HepG2 (cell line): Measurements from ENCODE around the gene RFX2. TPM values are rescaled to one million over a fixed set of nuclear protein-coding genes. Genes with fewer than 3 reads are reported as not detected.

Source experiments
- ATAC-seq: fragments of 200-7000 bp; cut with Tn5 transposase; 3 replicates; pipeline ENCODE4 v1.9.1; 2020; ENCODE audit warnings: mild to moderate bottlenecking, moderate library complexity
- BruUV-seq: library from RNA; stranded (reverse); fragments of 400-500 nt; replicated peaks from 2 replicates; lab custom pipeline; 2021; lab: Mats Ljungman, UMichigan
- CTCF ChIA-PET: fragments of 300-600 bp; formaldehyde crosslinking; extraction: SDS; loops from one replicate; lab custom pipeline; 2021; ENCODE audit warnings: low total read pairs, inconsistent platforms, low intra/inter-chr PET ratio; lab: Yijun Ruan, JAX
- POLR2A ChIA-PET: fragments of 350-600 bp; sonication (Branson Sonifier 250); formaldehyde crosslinking; loops from one replicate; lab custom pipeline; 2020; ENCODE audit warnings: antibody characterized with exemption, inconsistent platforms; lab: Yijun Ruan, JAX
- DNase-seq: peaks from one replicate; pipeline ENCODE4 v3.0.0-alpha.2; 2015; ENCODE audit warnings: low spot score
- FAIRE-seq: peaks from 3 replicates; lab custom pipeline; 2011; peaks lifted over from hg19 to GRCh38; lab: Jason Lieb, UNC
- H2AFZ ChIP-seq: one replicate; pipeline ENCODE4 v1.6.1; 2011; ENCODE audit warnings: low read length, inconsistent platforms
- H3K27ac ChIP-seq: fragments of 300-600 bp; 3 replicates; pipeline ENCODE4 v1.8.0; 2011; ENCODE audit warnings: mixed run types, mild to moderate bottlenecking, mixed read lengths, low read length, inconsistent platforms; ENCODE audit not compliant: insufficient read depth; ENCODE audit errors: extremely low read length
- H3K27me3 ChIP-seq, 2 experiments: fragments of 200-600 bp in 1 of 2; 2 replicates in 1 of 2; 3 replicates in 1 of 2; pipeline versions ENCODE4 v1.6.0 to v1.8.0; 2011; ENCODE audit warnings: low read length in 2 of 2, mild to moderate bottlenecking in 2 of 2, moderate library complexity in 2 of 2, inconsistent platforms in 1 of 2; ENCODE audit not compliant: insufficient read depth in 2 of 2, control insufficient read depth in 1 of 2
- H3K36me3 ChIP-seq, 2 experiments: fragments of 200-600 bp in 1 of 2; replicated peaks in 1 of 2; 2 replicates in 1 of 2; 3 replicates in 1 of 2; pipeline versions ENCODE4 v1.5.1 to v1.8.0; 2011; ENCODE audit warnings: low read length in 2 of 2, inconsistent platforms in 1 of 2; ENCODE audit not compliant: insufficient read depth in 2 of 2, control insufficient read depth in 1 of 2
- H3K4me1 ChIP-seq: 2 replicates; pipeline ENCODE4 v1.5.1; 2012; ENCODE audit warnings: low read length, inconsistent platforms; ENCODE audit not compliant: insufficient read depth
- H3K4me2 ChIP-seq: 2 replicates; pipeline ENCODE4 v1.6.0; 2011; ENCODE audit warnings: low read depth, low read length, inconsistent platforms
- H3K4me3 ChIP-seq, 3 experiments: fragments of 200-600 bp in 1 of 3; sonication (generic), shearing (Covaris generic) in 1 of 3; replicated peaks in 1 of 3; 2 replicates each; pipeline ENCODE4 v1.5.1; 2011 to 2016; ENCODE audit warnings: low read length in 3 of 3, inconsistent platforms in 2 of 3, low read depth in 2 of 3, mild to moderate bottlenecking in 2 of 3, control low read depth in 1 of 3, mixed read lengths in 1 of 3; ENCODE audit not compliant: insufficient read depth in 1 of 3
- H3K79me2 ChIP-seq: one replicate; pipeline ENCODE4 v1.6.1; 2011; ENCODE audit warnings: low read length, inconsistent platforms; ENCODE audit not compliant: insufficient read depth
- H3K9ac ChIP-seq: 2 replicates; pipeline ENCODE4 v1.6.0; 2011; ENCODE audit warnings: mild to moderate bottlenecking, low read depth, low read length, inconsistent platforms; ENCODE audit not compliant: insufficient read depth
- H3K9me3 ChIP-seq: 2 replicates; pipeline ENCODE4 v1.5.1; 2012; ENCODE audit warnings: mild to moderate bottlenecking, low read length
- H4K20me1 ChIP-seq: 2 replicates; pipeline ENCODE4 v1.6.0; 2011; ENCODE audit warnings: inconsistent platforms, mild to moderate bottlenecking, low read length, moderate library complexity; ENCODE audit not compliant: insufficient read depth
- CEBPB ChIP-seq: IDR thresholded peaks from 2 replicates; pipeline ENCODE4 v1.6.1; 2011; ENCODE audit warnings: low read depth, low read length, improper control_type of control experiment, borderline replicate concordance
- E2F5 ChIP-seq: sonication (generic); formaldehyde crosslinking; conservative IDR thresholded peaks from 2 replicates; pipeline ENCODE4 v1.4.0; 2020; ENCODE audit warnings: missing genetic modification reagents
- MED13 ChIP-seq: sonication (generic); formaldehyde crosslinking; IDR thresholded peaks from 2 replicates; pipeline ENCODE4 v1.5.0; 2020; ENCODE audit warnings: missing genetic modification reagents
- NR1H2 ChIP-seq: sonication (generic); formaldehyde crosslinking; IDR thresholded peaks from 2 replicates; pipeline ENCODE4 v1.8.1; 2022; ENCODE audit warnings: low read depth, missing genetic modification reagents, borderline replicate concordance
- SPEN ChIP-seq: sonication (generic); formaldehyde crosslinking; IDR thresholded peaks from 2 replicates; pipeline ENCODE4 v1.5.1; 2020; ENCODE audit warnings: low read depth, mild to moderate bottlenecking, missing genetic modification reagents
- ZNF512B ChIP-seq: sonication (generic); formaldehyde crosslinking; IDR thresholded peaks from 2 replicates; pipeline ENCODE4 v1.5.1; 2020; ENCODE audit warnings: missing genetic modification reagents, mild to moderate bottlenecking, borderline replicate concordance
- ZNF564 ChIP-seq: sonication (generic); formaldehyde crosslinking; IDR thresholded peaks from 2 replicates; pipeline ENCODE4 v1.8.1; 2023; ENCODE audit warnings: mild to moderate bottlenecking, missing genetic modification reagents
- ZNF784 ChIP-seq: sonication (generic); formaldehyde crosslinking; IDR thresholded peaks from 2 replicates; pipeline ENCODE4 v1.5.1; 2020; ENCODE audit warnings: missing genetic modification reagents, mild to moderate bottlenecking, borderline replicate concordance
- WGBS: methylation state at CpG from one replicate; pipeline ENCODE4 v1.1.6; 2017; ENCODE audit warnings: low lambda C conversion rate; 5-methylcytosine and 5-hydroxymethylcytosine counted together
- in situ Hi-C: cut with HindIII; loops from 2 replicates; pipeline ENCODE4 v1.10.0; 2017; ENCODE audit warnings: low pct_unique_long_range_greater_than_20kb; ENCODE audit not compliant: extremely low pct_ligation_motif_present
- intact Hi-C: fragments of 100-400 bp; cut with micrococcal nuclease; formaldehyde crosslinking; loops from one replicate; pipeline ENCODE4 v1.10.0; 2022; ENCODE audit not compliant: unreplicated experiment
- polyA plus RNA-seq, 8 experiments: library from polyadenylated mRNA; depleted of rRNA in 3 of 8; stranded (reverse) in 7 of 8; unstranded in 1 of 8; fragments of >200 nt; fragmentation: Illumina TruSeq in 4 of 8; extraction: Trizol in 4 of 8; gene quantifications; 2 replicates each; pipeline versions ENCODE4 v1.2.1 to v1.2.3, GENCODE V29; 2011 to 2016; ENCODE audit warnings: low read depth in 4 of 8, missing spikeins in 1 of 8, mixed read lengths in 1 of 8; ENCODE audit not compliant: insufficient read depth in 1 of 8
- total RNA-seq, 5 experiments: library from RNA; depleted of rRNA; stranded (reverse); fragments of >200 nt; fragmentation: Illumina TruSeq; extraction: Trizol; gene quantifications; 2 replicates each; pipeline ENCODE4 v1.2.3, GENCODE V29; 2016; ENCODE audit warnings: low read depth in 1 of 5
- TF ChIP-seq, protein P1 (sequence below), 2 experiments: sonication (generic) in 1 of 2; formaldehyde crosslinking in 1 of 2; IDR thresholded peaks; 2 replicates each; pipeline versions ENCODE4 v1.6.1 to v1.9.0; 2014 to 2022; ENCODE audit warnings: antibody characterized with exemption in 1 of 2, borderline replicate concordance in 1 of 2, inconsistent platforms in 1 of 2, low read depth in 1 of 2, missing genetic modification reagents in 1 of 2

RFX2 gene
- total and polyA plus RNA-seq, 2 of the 13 experiments (the other 11 are each of a cell fraction or from before 2014, with no cell fraction given), result 2.8 to 3.3 TPM

DNA sequence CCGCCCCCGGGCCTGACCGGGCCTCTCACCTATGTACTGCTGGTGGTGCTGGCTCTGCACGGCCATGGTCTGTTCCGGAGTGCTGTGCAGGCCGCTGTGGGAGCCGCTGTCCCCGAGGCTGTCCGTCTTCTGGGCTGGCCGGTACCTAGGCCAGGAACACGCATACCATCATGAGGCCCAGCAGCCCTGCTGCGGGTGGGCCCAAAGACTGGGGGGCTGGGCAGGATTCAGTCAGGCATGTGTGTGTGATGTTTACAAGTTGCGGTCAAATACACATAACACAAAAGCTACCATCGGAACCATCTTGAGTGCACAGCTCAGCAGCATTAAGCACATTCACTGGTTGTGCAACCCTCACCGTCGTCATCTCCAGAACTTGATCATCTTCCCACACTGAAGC, 100.2 kb downstream of the RFX2 start:
- DNase-seq, result no peak
- CTCF ChIA-PET, result no interaction called here
- TF ChIP-seq ZNF784 (no peak), ZNF564 (CRISPR knock-in tag) (no peak), ZNF512B (no peak), E2F5 (CRISPR knock-in tag) (no peak), CEBPB (peak; percentile 55), NR1H2 (CRISPR knock-in tag) (no peak), MED13 (CRISPR knock-in tag) (no peak), SPEN (CRISPR knock-in tag) (no peak)
- TF ChIP-seq, protein P1, sequence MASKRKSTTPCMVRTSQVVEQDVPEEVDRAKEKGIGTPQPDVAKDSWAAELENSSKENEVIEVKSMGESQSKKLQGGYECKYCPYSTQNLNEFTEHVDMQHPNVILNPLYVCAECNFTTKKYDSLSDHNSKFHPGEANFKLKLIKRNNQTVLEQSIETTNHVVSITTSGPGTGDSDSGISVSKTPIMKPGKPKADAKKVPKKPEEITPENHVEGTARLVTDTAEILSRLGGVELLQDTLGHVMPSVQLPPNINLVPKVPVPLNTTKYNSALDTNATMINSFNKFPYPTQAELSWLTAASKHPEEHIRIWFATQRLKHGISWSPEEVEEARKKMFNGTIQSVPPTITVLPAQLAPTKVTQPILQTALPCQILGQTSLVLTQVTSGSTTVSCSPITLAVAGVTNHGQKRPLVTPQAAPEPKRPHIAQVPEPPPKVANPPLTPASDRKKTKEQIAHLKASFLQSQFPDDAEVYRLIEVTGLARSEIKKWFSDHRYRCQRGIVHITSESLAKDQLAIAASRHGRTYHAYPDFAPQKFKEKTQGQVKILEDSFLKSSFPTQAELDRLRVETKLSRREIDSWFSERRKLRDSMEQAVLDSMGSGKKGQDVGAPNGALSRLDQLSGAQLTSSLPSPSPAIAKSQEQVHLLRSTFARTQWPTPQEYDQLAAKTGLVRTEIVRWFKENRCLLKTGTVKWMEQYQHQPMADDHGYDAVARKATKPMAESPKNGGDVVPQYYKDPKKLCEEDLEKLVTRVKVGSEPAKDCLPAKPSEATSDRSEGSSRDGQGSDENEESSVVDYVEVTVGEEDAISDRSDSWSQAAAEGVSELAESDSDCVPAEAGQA (IDR thresholded peaks at IDR 0.05; ENCODE audit: low read depth), result no peak
- TF ChIP-seq, protein P1 (CRISPR knock-in tag; IDR thresholded peaks at IDR 0.05; ENCODE audit: borderline replicate concordance), result no peak

More for the DNA sequence above, 100.2 kb downstream of the RFX2 start:
- H3K79me2 ChIP-seq, result no peaks in the 10 kb centered on the region
- H3K4me3 ChIP-seq, result no peak overlapping the region
- intact Hi-C loops, result no loop called here
- in situ Hi-C loops, result no loop called here
- WGBS, result 25% methylated on average over 13 of the region's 16 CpGs
- H3K27me3 ChIP-seq, result peaks cover 0 to 3% of the 10 kb centered on the region in 2 experiments; a peak in 1 of 5 replicates
- peak overlapping the region; percentile 30; the same call in 1 of the 2 replicates for H3K4me2 ChIP-seq
- H3K36me3 ChIP-seq, result no peaks in the 10 kb centered on the region
- no peaks in the 10 kb centered on the region for H3K9me3 ChIP-seq
- no peak overlapping the region for H2AFZ ChIP-seq
- peaks cover 47% of the 10 kb centered on the region for H3K4me1 ChIP-seq
- no peak overlapping the region for H3K9ac ChIP-seq
- H4K20me1 ChIP-seq, result no peaks in the 10 kb centered on the region
- no TSS peak for BruUV-seq
- no peak overlapping the region for H3K27ac ChIP-seq
- POLR2A ChIA-PET, result no interaction called here
- peak; percentile 71 for ATAC-seq
- FAIRE-seq, result no peak
